AG04450 (cell line): Measurements from ENCODE around the gene CPN1. TPM values are rescaled to one million over a fixed set of nuclear protein-coding genes. Genes with fewer than 3 reads are reported as not detected.
"Not testable (repeated sequence)": the region's sequence is repeated elsewhere in the genome, so short reads cannot be mapped to it uniquely, and the experiment has no call there.

Experiments used
- CTCF ChIA-PET: fragments of 300-600, 350-600 bp; formaldehyde crosslinking; extraction: SDS; loops from one replicate; lab custom pipeline; 2022; ENCODE audit warnings: antibody characterized with exemption, inconsistent platforms; lab: Charles Lee
- POLR2A ChIA-PET: fragments of 350-600 bp; formaldehyde crosslinking; extraction: SDS; loops from one replicate; lab custom pipeline; 2021; ENCODE audit warnings: antibody characterized with exemption, inconsistent platforms; lab: Yijun Ruan, JAX
- DNase-seq: peaks from one replicate; pipeline ENCODE4 v3.0.0-alpha.2; 2011; ENCODE audit warnings: low read depth, low spot score
- H3K27ac ChIP-seq: one replicate; pipeline ENCODE4 v1.5.1; 2012; ENCODE audit warnings: low read depth, low read length, control low read depth
- H3K27me3 ChIP-seq: one replicate; pipeline ENCODE4 v1.6.0; 2012; ENCODE audit warnings: low read length; ENCODE audit not compliant: control insufficient read depth, insufficient read depth
- H3K4me3 ChIP-seq: 2 replicates; pipeline ENCODE4 v1.5.1; 2011; ENCODE audit warnings: mild to moderate bottlenecking, low read depth, low read length, control low read depth
- H3K9me3 ChIP-seq: 2 replicates; pipeline ENCODE4 v1.5.1; 2012; ENCODE audit warnings: low read length; ENCODE audit not compliant: control insufficient read depth, insufficient read depth
- CTCF ChIP-seq: IDR thresholded peaks from 2 replicates; pipeline ENCODE4 v1.5.1; 2011; ENCODE audit warnings: low read depth, low read length, control low read depth, inconsistent platforms
- polyA plus RNA-seq: library from polyadenylated mRNA; depleted of rRNA; stranded (reverse); fragments of >200 nt; gene quantifications from 2 replicates; pipeline ENCODE4 v1.2.3, GENCODE V29; 2011

Gene CPN1
- polyA plus RNA-seq, 1 experiment, result not detected

- no peaks in the 10 kb centered on the region for H3K9me3 ChIP-seq
- H3K4me3 ChIP-seq, result no peak overlapping the region
- peaks cover 21% of the 10 kb centered on the region for H3K27me3 ChIP-seq
- H3K27ac ChIP-seq, result no peak overlapping the region
- ChIA-PET POLR2A (no interaction called here), CTCF (no interaction called here)
- no peak for DNase-seq
- no peak for TF ChIP-seq CTCF
Observed at GRCh38 chr10:100083623-100084022, 2.0 kb upstream of the CPN1 start.

GRCh38 chr10:100082276-100082675, 607 bp upstream of the CPN1 start:
- H3K9me3 ChIP-seq, H3K27ac ChIP-seq, DNase-seq, POLR2A ChIA-PET, H3K4me3 ChIP-seq, CTCF ChIA-PET: not testable (repeated sequence)
- H3K27me3 ChIP-seq, result peaks cover 18% of the 10 kb centered on the region

GRCh38 chr10:100076750-100077149, 4.9 kb downstream of the CPN1 start:
- Histone ChIP-seq H3K27ac (no peak overlapping the region), H3K4me3 (no peak overlapping the region), H3K9me3 (no peaks in the 10 kb centered on the region; the same call in 1 of the 2 replicates), H3K27me3 (peaks cover 31% of the 10 kb centered on the region)
- no peak for DNase-seq
- TF ChIP-seq CTCF, result no peak
- POLR2A ChIA-PET, result no interaction called here
- CTCF ChIA-PET, result no interaction called here

GRCh38 chr10:100075426-100076220, 6.0 kb downstream of the CPN1 start:
- no peaks in the 10 kb centered on the region; the same call in 1 of the 2 replicates for H3K9me3 ChIP-seq
- ChIA-PET POLR2A (no interaction called here), CTCF (no interaction called here)
- no peak overlapping the region for H3K27ac ChIP-seq
- H3K4me3 ChIP-seq, result no peak overlapping the region
- H3K27me3 ChIP-seq, result peaks cover 23% of the 10 kb centered on the region
- DNase-seq, result no peak
- TF ChIP-seq CTCF, result no peak

GRCh38 chr10:100072514-100072913, 9.2 kb downstream of the CPN1 start:
- TF ChIP-seq CTCF, result no peak
- no peaks in the 10 kb centered on the region; the same call in 1 of the 2 replicates for H3K9me3 ChIP-seq
- no peak overlapping the region for H3K27ac ChIP-seq
- POLR2A ChIA-PET, result no interaction called here
- no peak overlapping the region for H3K4me3 ChIP-seq
- CTCF ChIA-PET, result interaction anchor here (0.7 kb wide), 1 partner anchor 361 kb away, joined by 3 read pairs; no protein-coding TSS in a partner anchor
- peaks cover 15% of the 10 kb centered on the region for H3K27me3 ChIP-seq
- no peak for DNase-seq
